Endothelial cell of umbilical vein (primary cell): ENCODE data around the gene UNC119. TPM values are rescaled to one million over a fixed set of nuclear protein-coding genes. Genes with fewer than 3 reads are reported as not detected.

Source experiments
- BruUV-seq: library from RNA; stranded (reverse); fragments of 400-500 nt; replicated peaks from 2 replicates; lab custom pipeline; 2021; lab: Mats Ljungman, UMichigan
- CTCF ChIA-PET: fragments of 300-600, 350-600 bp; sonication (Branson Sonifier 250); formaldehyde crosslinking; loops from one replicate; lab custom pipeline; 2021; ENCODE audit warnings: antibody characterized with exemption, inconsistent platforms; lab: Charles Lee
- POLR2A ChIA-PET: fragments of 300-600, 350-600 bp; sonication (Branson Sonifier 250); formaldehyde crosslinking; loops from one replicate; lab custom pipeline; 2021; ENCODE audit warnings: antibody characterized with exemption, inconsistent platforms; lab: Charles Lee
- DNase-seq: peaks from one replicate; pipeline ENCODE4 v3.0.0-alpha.2; 2011; ENCODE audit warnings: low read depth, low spot score
- FAIRE-seq: peaks from 2 replicates; lab custom pipeline; 2011; peaks lifted over from hg19 to GRCh38; lab: Jason Lieb, UNC
- H2AFZ ChIP-seq: 2 replicates; pipeline ENCODE4 v1.6.0; 2012; ENCODE audit warnings: low read depth, low read length, control low read depth, inconsistent platforms
- H3K27ac ChIP-seq: 2 replicates; pipeline ENCODE4 v1.5.1; 2011; ENCODE audit warnings: low read depth, mild to moderate bottlenecking, control low read depth, low read length, moderate library complexity; ENCODE audit not compliant: insufficient read depth
- H3K27me3 ChIP-seq, 2 experiments: 2 replicates each; pipeline versions ENCODE4 v1.6.0 to v1.6.1; 2011; ENCODE audit warnings: low read length in 2 of 2, mixed read lengths in 1 of 2; ENCODE audit not compliant: control insufficient read depth in 2 of 2, insufficient read depth in 2 of 2
- H3K36me3 ChIP-seq, 2 experiments: 2 replicates in 1 of 2; 3 replicates in 1 of 2; pipeline ENCODE4 v1.5.1; 2011; ENCODE audit warnings: low read length in 2 of 2, mild to moderate bottlenecking in 1 of 2, moderate library complexity in 1 of 2; ENCODE audit not compliant: control insufficient read depth in 2 of 2, insufficient read depth in 2 of 2; ENCODE audit errors: extremely low read depth in 1 of 2
- H3K4me1 ChIP-seq: 3 replicates; pipeline ENCODE4 v1.5.1; 2011; ENCODE audit warnings: mild to moderate bottlenecking, low read length; ENCODE audit not compliant: control insufficient read depth, insufficient read depth; ENCODE audit errors: extremely low read depth
- H3K4me2 ChIP-seq: 2 replicates; pipeline ENCODE4 v1.6.1; 2011; ENCODE audit warnings: low read length, control low read depth, mixed read lengths; ENCODE audit not compliant: insufficient read depth
- H3K4me3 ChIP-seq, 3 experiments: fragments of 200-600 bp in 1 of 3; sonication (generic), shearing (Covaris generic) in 1 of 3; replicated peaks in 1 of 3; 2 replicates each; pipeline ENCODE4 v1.5.1; 2011 to 2016; ENCODE audit warnings: control low read depth in 3 of 3, low read length in 3 of 3, mild to moderate bottlenecking in 2 of 3, inconsistent platforms in 1 of 3, low read depth in 1 of 3, moderate library complexity in 1 of 3; ENCODE audit not compliant: insufficient read depth in 1 of 3
- H3K79me2 ChIP-seq: 2 replicates; pipeline ENCODE4 v1.6.0; 2012; ENCODE audit warnings: low read length, inconsistent platforms; ENCODE audit not compliant: control insufficient read depth, insufficient read depth
- H3K9ac ChIP-seq: replicated peaks from 2 replicates; pipeline ENCODE3; 2011; ENCODE audit warnings: low read length, control low read depth; ENCODE audit not compliant: insufficient read depth; ENCODE audit errors: extremely low read depth
- H3K9me1 ChIP-seq: replicated peaks from 3 replicates; pipeline ENCODE4 v1.6.0; 2011; ENCODE audit warnings: mild to moderate bottlenecking, low read length; ENCODE audit not compliant: control insufficient read depth, insufficient read depth; ENCODE audit errors: extremely low read depth
- H3K9me3 ChIP-seq: replicated peaks from 2 replicates; pipeline ENCODE4 v1.5.1; 2012; ENCODE audit warnings: low read length, inconsistent platforms; ENCODE audit not compliant: control insufficient read depth, insufficient read depth
- H4K20me1 ChIP-seq: replicated peaks from 2 replicates; pipeline ENCODE3; 2011; ENCODE audit warnings: mild to moderate bottlenecking, low read length; ENCODE audit not compliant: control insufficient read depth, insufficient read depth; ENCODE audit errors: extremely low read depth
- CTCF ChIP-seq, 2 donors: IDR thresholded peaks; 1 replicate in 1 of 2; 2 replicates in 1 of 2; pipeline ENCODE4 v1.5.1; 2011; ENCODE audit warnings: low read length in 2 of 2, mild to moderate bottlenecking in 2 of 2, moderate library complexity in 2 of 2, control low read depth in 1 of 2, inconsistent platforms in 1 of 2, low read depth in 1 of 2; ENCODE audit not compliant: insufficient read depth in 1 of 2; ENCODE audit errors: extremely low read depth in 1 of 2
- EZH2 ChIP-seq: IDR thresholded peaks from 2 replicates; pipeline ENCODE4 v1.6.1; 2012; ENCODE audit warnings: borderline replicate concordance, low read depth, mild to moderate bottlenecking, moderate library complexity, low read length, inconsistent platforms; ENCODE audit not compliant: severe bottlenecking
- FOS ChIP-seq: IDR thresholded peaks from 2 replicates; pipeline ENCODE4 v1.6.1; 2011; ENCODE audit warnings: mild to moderate bottlenecking, low read length, moderate library complexity, borderline replicate concordance; ENCODE audit not compliant: insufficient read depth
- GATA2 ChIP-seq: IDR thresholded peaks from 2 replicates; pipeline ENCODE4 v1.7.0; 2011; ENCODE audit warnings: low read depth, mild to moderate bottlenecking, moderate library complexity, mixed read lengths, low read length; ENCODE audit not compliant: insufficient read length, insufficient read depth
- JUN ChIP-seq: IDR thresholded peaks from 2 replicates; pipeline ENCODE4 v1.6.1; 2011; ENCODE audit warnings: borderline replicate concordance, low read depth; ENCODE audit not compliant: insufficient read length, insufficient read depth
- MYC ChIP-seq: IDR thresholded peaks from one replicate; pipeline ENCODE4 v1.6.1; 2011; ENCODE audit warnings: mild to moderate bottlenecking, low read depth, low read length
- POLR2A ChIP-seq: IDR thresholded peaks from 2 replicates; pipeline ENCODE4 v1.6.1; 2012; ENCODE audit warnings: low read depth, mild to moderate bottlenecking, control low read depth, low read length
- POLR2AphosphoS5 ChIP-seq: IDR thresholded peaks from 2 replicates; pipeline ENCODE4 v1.6.1; 2012; ENCODE audit warnings: low read depth, mild to moderate bottlenecking, control low read depth, low read length, moderate library complexity; ENCODE audit not compliant: insufficient read depth
- dilution Hi-C: fragments of 300-500 bp; cut with MboI; formaldehyde crosslinking; loops from one replicate; pipeline ENCODE4 v1.15.0; 2019; ENCODE audit warnings: low sequenced_read_pairs; ENCODE audit not compliant: extremely low pct_ligation_motif_present
- intact Hi-C: fragments of 100-400 bp; cut with micrococcal nuclease; formaldehyde crosslinking; loops from one replicate; pipeline ENCODE4 v1.10.0; 2022
- polyA plus RNA-seq, 4 experiments: library from polyadenylated mRNA; depleted of rRNA in 3 of 4; stranded (reverse) in 3 of 4; unstranded in 1 of 4; fragments of >200 nt; gene quantifications; 2 replicates each; pipeline versions ENCODE4 v1.2.1 to v1.2.3, GENCODE V29; 2011 to 2012; ENCODE audit warnings: missing spikeins in 1 of 4
- total RNA-seq: library from RNA; stranded (reverse); gene quantifications from 2 replicates; pipeline ENCODE4 v1.2.3, GENCODE V29; 2021
- TF ChIP-seq, protein P1 (sequence below): IDR thresholded peaks from 2 replicates; pipeline ENCODE4 v1.6.1; 2011; ENCODE audit not compliant: insufficient read depth, insufficient read length

The UNC119 gene
- total and polyA plus RNA-seq, 2 donors (not counting 3 experiments of a cell fraction or from before 2014, with no cell fraction given), result 26.3 to 67.8 TPM

DNA sequence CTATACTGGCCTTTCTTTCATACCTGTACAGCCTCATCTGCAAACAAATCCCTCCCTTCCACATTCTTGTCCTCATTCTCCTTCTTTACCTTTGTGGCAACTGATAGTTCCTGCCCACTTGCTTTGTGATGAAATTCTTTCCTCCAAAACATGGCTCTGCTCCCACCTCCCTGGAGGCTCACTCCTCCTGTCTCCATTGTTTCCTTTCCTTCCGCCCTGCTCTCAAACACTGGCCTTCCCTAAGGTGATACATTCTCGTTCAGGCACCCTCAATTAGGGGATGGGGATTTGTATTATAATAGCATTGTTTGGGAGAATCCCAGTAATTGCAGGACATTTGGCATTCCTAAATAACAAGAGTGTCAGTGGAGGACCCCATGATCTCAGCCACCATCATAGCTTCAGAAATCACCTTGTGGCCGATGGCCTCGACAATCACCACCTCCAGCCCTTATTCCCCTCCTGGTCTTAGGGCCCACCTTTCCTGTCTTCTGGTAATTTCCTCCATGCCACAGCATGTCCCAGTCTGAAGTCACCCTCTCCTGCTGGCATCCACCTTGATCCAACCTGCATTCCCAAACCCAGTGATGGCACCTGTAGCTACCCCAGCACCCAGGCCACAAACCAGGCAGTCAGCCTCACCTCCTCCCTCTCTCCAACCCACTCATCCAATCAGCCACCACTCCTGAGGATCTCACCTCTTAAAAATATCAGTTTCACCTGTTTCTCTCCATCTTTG, 7.9 kb downstream of the UNC119 start:
- no peak for FAIRE-seq
- TF ChIP-seq FOS, result no peak
- TF ChIP-seq MYC, result no peak
- no peak for TF ChIP-seq POLR2A
- TF ChIP-seq POLR2AphosphoS5, result no peak
- no peak for TF ChIP-seq GATA2
- TF ChIP-seq JUN, result no peak
- TF ChIP-seq, protein P1, sequence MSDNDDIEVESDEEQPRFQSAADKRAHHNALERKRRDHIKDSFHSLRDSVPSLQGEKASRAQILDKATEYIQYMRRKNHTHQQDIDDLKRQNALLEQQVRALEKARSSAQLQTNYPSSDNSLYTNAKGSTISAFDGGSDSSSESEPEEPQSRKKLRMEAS, result no peak
- TF ChIP-seq EZH2, result no peak
- no peak for TF ChIP-seq CTCF (IDR thresholded peaks at IDR 0.05; ENCODE audit: extremely low read depth in 1 of 2, insufficient read depth in 1 of 2, low read depth in 1 of 2, low read length in 2 of 2)
- no peak for DNase-seq
- Histone ChIP-seq H3K79me2 (no peaks in the 10 kb centered on the region), H3K9me3 (no peaks in the 10 kb centered on the region), H2AFZ (no peak overlapping the region), H3K27me3 (no peaks in the 10 kb centered on the region), H3K9me1 (no peaks in the 10 kb centered on the region), H3K4me1 (no peaks in the 10 kb centered on the region), H3K27ac (no peak overlapping the region), H3K36me3 (peaks cover 0 to 10% of the 10 kb centered on the region in 2 experiments), H3K4me2 (no peak overlapping the region), H3K9ac (no peak overlapping the region), H4K20me1 (no peaks in the 10 kb centered on the region), H3K4me3 (no peak overlapping the region)
- BruUV-seq, result no TSS peak
- dilution Hi-C loops (no loop called here), intact Hi-C loops (no loop called here)
- CTCF ChIA-PET, result no interaction called here
- POLR2A ChIA-PET, result no interaction called here
